ENCODE data around the gene HES5. TPM values are rescaled to one million over a fixed set of nuclear protein-coding genes. Genes with fewer than 3 reads are reported as not detected.

The HES5 gene
- polyA plus RNA-seq, 3 donors, result not detected

DNA sequence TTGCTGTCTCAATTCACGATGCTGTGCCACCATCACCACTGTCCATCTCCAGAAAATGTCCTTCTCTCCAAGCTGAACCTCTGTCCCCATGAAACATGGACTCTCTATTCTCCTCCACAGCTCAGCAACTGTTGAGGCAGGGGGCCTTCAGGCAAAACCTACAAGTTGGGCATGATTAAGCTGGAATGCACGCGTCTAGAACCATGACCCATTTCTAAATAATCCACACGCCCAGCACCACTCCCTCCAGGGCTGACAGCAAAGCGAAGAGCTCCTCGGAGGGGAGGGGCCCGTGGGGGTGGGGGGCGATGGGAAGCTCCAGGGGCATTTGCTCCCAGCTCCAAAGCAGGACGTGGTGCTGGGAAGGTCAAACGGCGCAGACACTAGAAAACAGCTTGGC lies 3.3 kb upstream of the HES5 start:
- peaks cover 10 to 15% of the 10 kb centered on the region in 2 donors for H3K4me1 ChIP-seq (ENCODE audit: control insufficient read depth in 1 of 2, insufficient read depth in 2 of 2, low read length in 2 of 2)
- peaks cover 33 to 75% (median 56%) of the 10 kb centered on the region in 3 donors for H3K27me3 Mint-ChIP-seq (ENCODE audit: low read depth in 3 of 3)
- peaks cover 21 to 53% of the 10 kb centered on the region in 2 donors for H3K27me3 ChIP-seq (ENCODE audit: control insufficient read depth in 2 of 2, insufficient read depth in 2 of 2, low read length in 2 of 2)
- peak overlapping the region in 1 of 7 donors; percentile 7 for H3K27ac Mint-ChIP-seq
- no peak for DNase-seq
- H3K4me2 ChIP-seq (replicated peaks; ENCODE audit: extremely low read depth, low read length, poor library complexity, severe bottlenecking), result no peak overlapping the region
- peak overlapping the region in 1 of 2 donors; percentile 44 for H3K4me3 Mint-ChIP-seq
- no peak overlapping the region for H2AFZ ChIP-seq (ENCODE audit: insufficient read depth, low read depth, low read length, poor library complexity, severe bottlenecking)
- H4K20me1 ChIP-seq (ENCODE audit: insufficient read depth, low read length), result peaks cover 7% of the 10 kb centered on the region
- no peak overlapping the region for H3K4me3 ChIP-seq (replicated peaks in 1 of 3; ENCODE audit: low read depth in 2 of 3, low read length in 3 of 3)
- no peaks in the 10 kb centered on the region for H3K36me3 Mint-ChIP-seq
- no peak overlapping the region for H3K27ac ChIP-seq (ENCODE audit: low read depth in 1 of 2, low read length in 2 of 2)
- H3K36me3 ChIP-seq (replicated peaks in 1 of 2; ENCODE audit: control insufficient read depth in 1 of 2, insufficient read depth in 2 of 2, low read length in 2 of 2), result no peaks in the 10 kb centered on the region
- H3K9ac ChIP-seq (ENCODE audit: insufficient read depth, low read length, poor library complexity, severe bottlenecking), result no peak overlapping the region
- intact Hi-C loops (cut with micrococcal nuclease), result no loop called here
- TF ChIP-seq, protein P1, sequence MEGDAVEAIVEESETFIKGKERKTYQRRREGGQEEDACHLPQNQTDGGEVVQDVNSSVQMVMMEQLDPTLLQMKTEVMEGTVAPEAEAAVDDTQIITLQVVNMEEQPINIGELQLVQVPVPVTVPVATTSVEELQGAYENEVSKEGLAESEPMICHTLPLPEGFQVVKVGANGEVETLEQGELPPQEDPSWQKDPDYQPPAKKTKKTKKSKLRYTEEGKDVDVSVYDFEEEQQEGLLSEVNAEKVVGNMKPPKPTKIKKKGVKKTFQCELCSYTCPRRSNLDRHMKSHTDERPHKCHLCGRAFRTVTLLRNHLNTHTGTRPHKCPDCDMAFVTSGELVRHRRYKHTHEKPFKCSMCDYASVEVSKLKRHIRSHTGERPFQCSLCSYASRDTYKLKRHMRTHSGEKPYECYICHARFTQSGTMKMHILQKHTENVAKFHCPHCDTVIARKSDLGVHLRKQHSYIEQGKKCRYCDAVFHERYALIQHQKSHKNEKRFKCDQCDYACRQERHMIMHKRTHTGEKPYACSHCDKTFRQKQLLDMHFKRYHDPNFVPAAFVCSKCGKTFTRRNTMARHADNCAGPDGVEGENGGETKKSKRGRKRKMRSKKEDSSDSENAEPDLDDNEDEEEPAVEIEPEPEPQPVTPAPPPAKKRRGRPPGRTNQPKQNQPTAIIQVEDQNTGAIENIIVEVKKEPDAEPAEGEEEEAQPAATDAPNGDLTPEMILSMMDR (IDR thresholded peaks at IDR 0.05), result no peak
- WGBS (ENCODE audit: insufficient coverage), result 87% methylated on average over 3 of the region's 11 CpGs
- H3K9me3 ChIP-seq (replicated peaks in 1 of 2; ENCODE audit: control insufficient read depth in 1 of 2, insufficient read depth in 1 of 2, low read length in 2 of 2), result no peaks in the 10 kb centered on the region
- H3K79me2 ChIP-seq (ENCODE audit: insufficient read depth, low read length), result no peaks in the 10 kb centered on the region
- H3K9me3 Mint-ChIP-seq, result peaks cover 0 to 8% (median 0%) of the 10 kb centered on the region in 7 donors
- H3K4me1 Mint-ChIP-seq, result peaks cover 6% of the 10 kb centered on the region

DNA sequence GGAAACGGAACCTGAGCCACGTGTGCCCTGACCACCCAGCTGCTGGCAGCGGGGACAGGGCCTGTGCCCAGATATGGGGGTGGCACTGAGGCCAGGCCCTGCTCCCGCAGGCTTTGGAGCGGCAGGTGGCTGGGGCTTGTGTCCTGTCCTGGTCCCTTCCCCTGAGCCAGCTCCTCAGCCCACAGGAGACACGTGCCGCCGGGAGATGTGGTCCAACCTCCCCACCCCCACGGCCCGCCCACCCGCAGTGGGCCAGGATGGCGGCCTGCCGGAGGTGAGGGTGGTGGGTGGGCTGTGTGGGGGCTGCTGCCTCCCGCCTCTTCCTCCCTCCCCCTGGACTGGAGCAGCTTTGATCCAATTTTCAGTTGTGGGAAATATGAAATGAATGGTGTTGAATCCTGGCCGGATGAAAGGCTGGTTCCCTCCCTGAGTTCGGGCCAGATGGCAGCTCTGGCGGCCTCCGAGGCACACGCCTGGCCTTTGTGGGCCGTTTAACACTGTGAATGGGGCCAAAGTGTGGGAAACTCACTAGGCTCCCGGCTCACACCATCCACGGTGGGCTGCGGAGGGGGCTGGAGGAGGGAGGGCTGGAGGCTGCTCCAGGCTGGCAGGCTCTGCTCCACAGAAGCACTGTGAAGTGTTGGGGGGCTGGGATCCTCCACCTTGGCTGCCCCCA lies 2.6 kb upstream of the HES5 start:
- H3K27me3 Mint-ChIP-seq (ENCODE audit: low read depth in 3 of 3), result peaks cover 37 to 77% (median 62%) of the 10 kb centered on the region in 3 donors
- peaks cover 6% of the 10 kb centered on the region for H3K4me1 Mint-ChIP-seq
- no peak overlapping the region for H3K27ac Mint-ChIP-seq

More for the DNA sequence above, 2.6 kb upstream of the HES5 start:
- TF ChIP-seq, protein P1 (IDR thresholded peaks at IDR 0.05), result no peak
- no peak for DNase-seq
- H3K4me3 Mint-ChIP-seq, result no peak overlapping the region
- Histone ChIP-seq H4K20me1 (ENCODE audit: insufficient read depth, low read length) (peaks cover 7% of the 10 kb centered on the region), H3K4me2 (replicated peaks; ENCODE audit: extremely low read depth, low read length, poor library complexity, severe bottlenecking) (no peak overlapping the region), H3K9me3 (replicated peaks in 1 of 2; ENCODE audit: control insufficient read depth in 1 of 2, insufficient read depth in 1 of 2, low read length in 2 of 2) (no peaks in the 10 kb centered on the region), H3K4me3 (replicated peaks in 1 of 3; ENCODE audit: low read depth in 2 of 3, low read length in 3 of 3) (no peak overlapping the region), H2AFZ (ENCODE audit: insufficient read depth, low read depth, low read length, poor library complexity, severe bottlenecking) (no peak overlapping the region), H3K79me2 (ENCODE audit: insufficient read depth, low read length) (no peaks in the 10 kb centered on the region), H3K27me3 (ENCODE audit: control insufficient read depth in 2 of 2, insufficient read depth in 2 of 2, low read length in 2 of 2) (peaks cover 27 to 60% of the 10 kb centered on the region in 2 donors), H3K4me1 (ENCODE audit: control insufficient read depth in 1 of 2, insufficient read depth in 2 of 2, low read length in 2 of 2) (peaks cover 10 to 15% of the 10 kb centered on the region in 2 donors), H3K9ac (ENCODE audit: insufficient read depth, low read length, poor library complexity, severe bottlenecking) (no peak overlapping the region), H3K27ac (ENCODE audit: low read depth in 1 of 2, low read length in 2 of 2) (no peak overlapping the region), H3K36me3 (replicated peaks in 1 of 2; ENCODE audit: control insufficient read depth in 1 of 2, insufficient read depth in 2 of 2, low read length in 2 of 2) (no peaks in the 10 kb centered on the region)
- 89% methylated on average over 10 of the region's 23 CpGs for WGBS (ENCODE audit: insufficient coverage)
- intact Hi-C loops (cut with micrococcal nuclease), result no loop called here
- H3K9me3 Mint-ChIP-seq, result peaks cover 0 to 11% (median 0%) of the 10 kb centered on the region in 7 donors
- H3K36me3 Mint-ChIP-seq, result no peaks in the 10 kb centered on the region
